Measurements from ENCODE around the gene DYNLL2. TPM values are rescaled to one million over a fixed set of nuclear protein-coding genes. Genes with fewer than 3 reads are reported as not detected.
"Not testable (repeated sequence)": the region's sequence is repeated elsewhere in the genome, so short reads cannot be mapped to it uniquely, and the experiment has no call there.

Gene DYNLL2
- 10 to 100 TPM; 20.6 to 28.5 TPM for total RNA-seq

- ATAC-seq (ENCODE audit: insufficient number of reproducible peaks, low FRiP score, low read depth): peak; percentile 79
- Histone ChIP-seq H3K4me3 (peak within 1 kb of the TSS; percentile 99), H3K4me1 (ENCODE audit: control insufficient read depth in 1 of 2, low read depth in 2 of 2) (peaks cover 20 to 40% of the 10 kb centered on the region in 2 donors), H3K36me3 (peaks cover 4% of the 10 kb centered on the region), H3K9me3 (no peaks in the 10 kb centered on the region), H3K27ac (peak within 1 kb of the TSS; percentile 88 to 94), H3K27me3 (replicated peaks; ENCODE audit: insufficient read depth) (no peaks in the 10 kb centered on the region)
- peak; percentile 79 for DNase-seq (ENCODE audit: low spot score)
- TF ChIP-seq CTCF (IDR thresholded peaks at IDR 0.05): no peak
Observed at GRCh38 chr17:58082870-58083490, at the start of gene DYNLL2. DYNLL2 (plus strand) TSS chr17:58083419; CDS start chr17:58087091, 3,672 bp downstream.

- Histone ChIP-seq H3K9me3 (no peaks in the 10 kb centered on the region), H3K4me3 (no peak overlapping the region), H3K4me1 (ENCODE audit: control insufficient read depth in 1 of 2, low read depth in 2 of 2) (no peaks in the 10 kb centered on the region), H3K27me3 (replicated peaks; ENCODE audit: insufficient read depth) (no peaks in the 10 kb centered on the region), H3K36me3 (no peaks in the 10 kb centered on the region), H3K27ac (no peak overlapping the region)
- DNase-seq (ENCODE audit: low spot score): no peak
- TF ChIP-seq CTCF (IDR thresholded peaks at IDR 0.05): no peak
- no peak for ATAC-seq (ENCODE audit: insufficient number of reproducible peaks, low FRiP score, low read depth)
Observed at GRCh38 chr17:58039975-58040374, 43.2 kb upstream of the DYNLL2 start.

- no peaks in the 10 kb centered on the region for H3K27me3 ChIP-seq (replicated peaks; ENCODE audit: insufficient read depth)
- no peaks in the 10 kb centered on the region for H3K9me3 ChIP-seq
- no peaks in the 10 kb centered on the region for H3K36me3 ChIP-seq
- TF ChIP-seq CTCF (IDR thresholded peaks at IDR 0.05): no peak
- DNase-seq (ENCODE audit: low spot score) (no peak), ATAC-seq (ENCODE audit: insufficient number of reproducible peaks, low FRiP score, low read depth) (no peak)
- no peaks in the 10 kb centered on the region for H3K4me1 ChIP-seq (ENCODE audit: control insufficient read depth in 1 of 2, low read depth in 2 of 2)
- H3K27ac ChIP-seq: no peak overlapping the region
- no peak overlapping the region for H3K4me3 ChIP-seq
Observed at GRCh38 chr17:58040386-58040785, 42.8 kb upstream of the DYNLL2 start.

GRCh38 chr17:58041161-58041560, 42.1 kb upstream of the DYNLL2 start:
- no peak for TF ChIP-seq CTCF (IDR thresholded peaks at IDR 0.05)
- Histone ChIP-seq H3K4me3 (no peak overlapping the region), H3K27me3 (replicated peaks; ENCODE audit: insufficient read depth) (no peaks in the 10 kb centered on the region), H3K36me3 (no peaks in the 10 kb centered on the region), H3K27ac (no peak overlapping the region), H3K9me3 (no peaks in the 10 kb centered on the region), H3K4me1 (ENCODE audit: control insufficient read depth in 1 of 2, low read depth in 2 of 2) (no peaks in the 10 kb centered on the region)
- ATAC-seq (ENCODE audit: insufficient number of reproducible peaks, low FRiP score, low read depth): no peak
- no peak for DNase-seq (ENCODE audit: low spot score)

- DNase-seq (ENCODE audit: low spot score) (no peak), ATAC-seq (ENCODE audit: insufficient number of reproducible peaks, low FRiP score, low read depth) (no peak)
- Histone ChIP-seq H3K27ac (no peak overlapping the region), H3K9me3 (no peaks in the 10 kb centered on the region), H3K27me3 (replicated peaks; ENCODE audit: insufficient read depth) (no peaks in the 10 kb centered on the region), H3K4me1 (ENCODE audit: control insufficient read depth in 1 of 2, low read depth in 2 of 2) (no peaks in the 10 kb centered on the region), H3K36me3 (no peaks in the 10 kb centered on the region), H3K4me3 (no peak overlapping the region)
- no peak for TF ChIP-seq CTCF (IDR thresholded peaks at IDR 0.05)
Observed at GRCh38 chr17:58043221-58044181, 39.7 kb upstream of the DYNLL2 start.

- H3K27ac ChIP-seq; H3K36me3 ChIP-seq; H3K27me3 ChIP-seq (replicated peaks; ENCODE audit: insufficient read depth); DNase-seq (ENCODE audit: low spot score); H3K9me3 ChIP-seq; H3K4me1 ChIP-seq (ENCODE audit: control insufficient read depth in 1 of 2, low read depth in 2 of 2); ATAC-seq (ENCODE audit: insufficient number of reproducible peaks, low FRiP score, low read depth); H3K4me3 ChIP-seq: not testable (repeated sequence)
Observed at GRCh38 chr17:58044256-58044655, 39.0 kb upstream of the DYNLL2 start.

All from thoracic aorta (tissue), 2 donors.